ENCODE results near the gene SRMS. TPM values are rescaled to one million over a fixed set of nuclear protein-coding genes. Genes with fewer than 3 reads are reported as not detected.

SRMS gene
- total and polyA plus RNA-seq, 2 donors from 2014 or later = 0.38 TPM; not detected in 1

GRCh38 chr20:63586797-63587196 is 39.2 kb upstream of the SRMS start:
- no peak for TF ChIP-seq CTCF (IDR thresholded peaks at IDR 0.05; ENCODE audit: borderline replicate concordance, extremely low read depth, insufficient read depth)
- Histone ChIP-seq H3K27me3 (ENCODE audit: control insufficient read depth, insufficient read depth, low read length) (no peaks in the 10 kb centered on the region), H3K9me3 (ENCODE audit: control insufficient read depth in 2 of 3, insufficient read depth in 1 of 3, low read length in 3 of 3) (no peaks in the 10 kb centered on the region), H3K9ac (ENCODE audit: low read length in 3 of 3) (no peak overlapping the region), H3K27ac (ENCODE audit: low read depth in 2 of 2, low read length in 2 of 2) (no peak overlapping the region), H3K4me1 (ENCODE audit: control insufficient read depth in 2 of 3, insufficient read depth in 2 of 3, low read depth in 1 of 3, low read length in 3 of 3) (no peaks in the 10 kb centered on the region), H3K4me3 (ENCODE audit: low read length in 3 of 3) (no peak overlapping the region), H3K36me3 (ENCODE audit: control insufficient read depth in 2 of 3, insufficient read depth in 3 of 3, low read length in 3 of 3) (peaks cover 0 to 16% (median 5%) of the 10 kb centered on the region in 3 donors)
- intact Hi-C loops (cut with DNase I) = no loop called here
- DNase-seq (peak in 1 of 5 donors; percentile 73), FAIRE-seq (no peak)

- Histone ChIP-seq H3K9ac (ENCODE audit: low read length in 3 of 3) (no peak overlapping the region), H3K27ac (ENCODE audit: low read depth in 2 of 2, low read length in 2 of 2) (no peak overlapping the region), H3K4me3 (ENCODE audit: low read length in 3 of 3) (no peak overlapping the region), H3K27me3 (ENCODE audit: control insufficient read depth, insufficient read depth, low read length) (no peaks in the 10 kb centered on the region), H3K4me1 (ENCODE audit: control insufficient read depth in 2 of 3, insufficient read depth in 2 of 3, low read depth in 1 of 3, low read length in 3 of 3) (no peaks in the 10 kb centered on the region), H3K9me3 (ENCODE audit: control insufficient read depth in 2 of 3, insufficient read depth in 1 of 3, low read length in 3 of 3) (no peaks in the 10 kb centered on the region), H3K36me3 (ENCODE audit: control insufficient read depth in 2 of 3, insufficient read depth in 3 of 3, low read length in 3 of 3) (peaks cover 0 to 10% (median under 1%) of the 10 kb centered on the region in 3 donors)
- intact Hi-C loops (cut with DNase I) = no loop called here
- no peak for TF ChIP-seq CTCF (IDR thresholded peaks at IDR 0.05; ENCODE audit: borderline replicate concordance, extremely low read depth, insufficient read depth)
- no peak for FAIRE-seq
- DNase-seq = peak in 1 of 5 donors; percentile 52
Measured at GRCh38 chr20:63585616-63586565, 38.3 kb upstream of the SRMS start.

- H3K4me1 ChIP-seq (ENCODE audit: control insufficient read depth in 2 of 3, insufficient read depth in 2 of 3, low read depth in 1 of 3, low read length in 3 of 3) = no peaks in the 10 kb centered on the region
- DNase-seq (no peak), FAIRE-seq (no peak)
- H3K9me3 ChIP-seq (ENCODE audit: control insufficient read depth in 2 of 3, insufficient read depth in 1 of 3, low read length in 3 of 3) = no peaks in the 10 kb centered on the region
- no peaks in the 10 kb centered on the region for H3K36me3 ChIP-seq (ENCODE audit: control insufficient read depth in 2 of 3, insufficient read depth in 3 of 3, low read length in 3 of 3)
- no peaks in the 10 kb centered on the region for H3K27me3 ChIP-seq (ENCODE audit: control insufficient read depth, insufficient read depth, low read length)
- intact Hi-C loops (cut with DNase I) = no loop called here
- no peak overlapping the region for H3K4me3 ChIP-seq (ENCODE audit: low read length in 3 of 3)
- H3K9ac ChIP-seq (ENCODE audit: low read length in 3 of 3) = no peak overlapping the region
- H3K27ac ChIP-seq (ENCODE audit: low read depth in 2 of 2, low read length in 2 of 2) = no peak overlapping the region
- TF ChIP-seq CTCF (IDR thresholded peaks at IDR 0.05; ENCODE audit: borderline replicate concordance, extremely low read depth, insufficient read depth) = no peak
Measured at GRCh38 chr20:63582382-63583063, 35.0 kb upstream of the SRMS start.
